GM18499 (cell line): Measurements from ENCODE around the gene KRT7.

ENCODE experiments used
- ATAC-seq: cut with Tn5 transposase; IDR thresholded peaks from one replicate; pipeline ENCODE4 v1.9.1; 2021; ENCODE audit warnings: moderate number of reproducible peaks; ENCODE audit not compliant: insufficient read depth, unreplicated experiment

Gene KRT7

GRCh38 chr12:52210925-52211650, 22.0 kb upstream of the KRT7 start:
- ATAC-seq: no peak

GRCh38 chr12:52211716-52212585, 21.1 kb upstream of the KRT7 start:
- no peak for ATAC-seq

GRCh38 chr12:52212701-52213563, 20.1 kb upstream of the KRT7 start:
- no peak for ATAC-seq

- ATAC-seq: no peak
Observed at GRCh38 chr12:52213564-52214420, 19.3 kb upstream of the KRT7 start.

GRCh38 chr12:52214421-52214802, 18.6 kb upstream of the KRT7 start:
- no peak for ATAC-seq

- no peak for ATAC-seq
Observed at GRCh38 chr12:52215587-52216031, 17.4 kb upstream of the KRT7 start.

GRCh38 chr12:52216100-52216499, 16.9 kb upstream of the KRT7 start:
- ATAC-seq: no peak

GRCh38 chr12:52216807-52217206, 16.2 kb upstream of the KRT7 start:
- no peak for ATAC-seq

GRCh38 chr12:52217223-52217622, 15.8 kb upstream of the KRT7 start:
- no peak for ATAC-seq

- no peak for ATAC-seq
Observed at GRCh38 chr12:52218001-52218400, 15.0 kb upstream of the KRT7 start.

- no peak for ATAC-seq
Observed at GRCh38 chr12:52220477-52220876, 12.6 kb upstream of the KRT7 start.

GRCh38 chr12:52221070-52221781, 11.8 kb upstream of the KRT7 start:
- no peak for ATAC-seq

- no peak for ATAC-seq
Observed at GRCh38 chr12:52221912-52222457, 11.1 kb upstream of the KRT7 start.

GRCh38 chr12:52222692-52223091, 10.4 kb upstream of the KRT7 start:
- no peak for ATAC-seq

GRCh38 chr12:52223406-52224039, 9.5 kb upstream of the KRT7 start:
- ATAC-seq: no peak

GRCh38 chr12:52224151-52224550, 8.9 kb upstream of the KRT7 start:
- ATAC-seq: no peak

- ATAC-seq: no peak
Observed at GRCh38 chr12:52225752-52226151, 7.3 kb upstream of the KRT7 start.

- no peak for ATAC-seq
Observed at GRCh38 chr12:52226446-52226845, 6.6 kb upstream of the KRT7 start.
